Epithelial cell of proximal tubule (primary cell): Measurements from ENCODE around the gene PPP1R12B. TPM values are rescaled to one million over a fixed set of nuclear protein-coding genes. Genes with fewer than 3 reads are reported as not detected.
"Not testable (repeated sequence)": the region's sequence is repeated elsewhere in the genome, so short reads cannot be mapped to it uniquely, and the experiment has no call there.

Experiments used
- DNase-seq: peaks from one replicate; pipeline ENCODE4 v3.0.0-alpha.2; 2011; ENCODE audit warnings: low read depth
- H3K4me3 ChIP-seq: 2 replicates; pipeline ENCODE4 v1.5.1; 2011; ENCODE audit warnings: low read depth, mild to moderate bottlenecking, low read length
- CTCF ChIP-seq: conservative IDR thresholded peaks from 2 replicates; pipeline ENCODE4 v1.5.1; 2012; ENCODE audit warnings: low read depth, mild to moderate bottlenecking, low read length
- total RNA-seq: library from RNA; depleted of rRNA; stranded (reverse); fragments of >200 nt; gene quantifications from 2 replicates; pipeline ENCODE4 v1.2.3, GENCODE V29; 2015

PPP1R12B gene
- total RNA-seq, 1 donor from 2014 or later = 21.6 TPM

DNA sequence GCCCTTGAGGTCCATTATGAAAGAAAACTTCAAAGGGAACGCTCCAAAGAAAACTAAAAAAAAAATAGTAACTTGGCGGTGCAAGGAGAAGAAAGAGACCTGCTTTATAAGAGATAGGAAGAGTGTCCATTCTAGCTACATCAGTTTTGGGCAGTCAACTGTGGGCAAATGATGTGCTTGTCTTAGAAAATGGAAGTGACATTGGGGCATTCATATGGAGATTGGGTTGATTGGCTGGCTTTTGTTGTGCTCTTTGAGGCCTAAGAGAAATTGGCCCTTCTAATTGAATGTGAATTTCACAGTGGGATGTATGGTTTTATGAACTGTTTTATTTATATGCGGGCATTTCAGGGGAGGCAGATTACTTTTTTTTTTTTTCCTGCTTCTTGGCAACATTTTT, 13.2 kb downstream of the PPP1R12B start:
- no peak overlapping the region for H3K4me3 ChIP-seq
- TF ChIP-seq CTCF = no peak
- DNase-seq = no peak

- TF ChIP-seq CTCF = no peak
- DNase-seq = no peak
- H3K4me3 ChIP-seq = no peak overlapping the region
These were observed 13.7 kb downstream of the PPP1R12B start for GRCh38 chr1:202362212-202362611.

GRCh38 chr1:202365092-202365815, 16.8 kb downstream of the PPP1R12B start:
- DNase-seq = no peak
- TF ChIP-seq CTCF = no peak

GRCh38 chr1:202367271-202367670, 18.8 kb downstream of the PPP1R12B start:
- no peak for TF ChIP-seq CTCF
- no peak for DNase-seq
- H3K4me3 ChIP-seq = no peak overlapping the region

More at GRCh38 chr1:202365092-202365815, 16.8 kb downstream of the PPP1R12B start:
- no peak overlapping the region for H3K4me3 ChIP-seq

- H3K4me3 ChIP-seq, DNase-seq: not testable (repeated sequence)
These were observed 22.4 kb downstream of the PPP1R12B start for GRCh38 chr1:202370906-202371305.

GRCh38 chr1:202374099-202374498, 25.6 kb downstream of the PPP1R12B start:
- no peak for TF ChIP-seq CTCF
- DNase-seq = no peak
- no peak overlapping the region for H3K4me3 ChIP-seq

DNA sequence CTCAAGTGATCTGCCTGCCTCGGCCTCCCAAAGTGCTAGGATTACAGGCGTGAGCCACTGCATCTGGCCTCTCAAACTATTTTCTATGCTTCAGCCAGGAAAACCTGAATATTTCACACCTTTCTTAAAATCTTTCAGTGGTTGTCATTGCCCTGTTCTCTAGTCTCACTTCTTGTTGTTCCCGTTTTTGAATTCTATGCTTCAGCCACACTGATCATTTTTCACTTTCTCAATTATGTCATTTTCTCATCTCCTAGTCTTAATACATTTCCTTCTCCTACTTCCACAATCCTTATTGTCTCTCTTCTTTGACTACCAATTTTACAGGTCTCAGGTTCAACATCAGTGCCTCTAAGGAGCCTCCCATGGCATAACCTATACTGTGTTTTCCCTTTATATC, 26.7 kb downstream of the PPP1R12B start:
- not testable (repeated sequence) for H3K4me3 ChIP-seq, DNase-seq

GRCh38 chr1:202376247-202376646, 27.7 kb downstream of the PPP1R12B start:
- TF ChIP-seq CTCF = no peak
- DNase-seq = no peak
- no peak overlapping the region for H3K4me3 ChIP-seq
